Smooth muscle cell (in vitro differentiated cells): ENCODE results near the gene CHI3L1. TPM values are rescaled to one million over a fixed set of nuclear protein-coding genes. Genes with fewer than 3 reads are reported as not detected.

ENCODE experiments used
- DNase-seq: peaks from one replicate; lab custom pipeline; 2025; ENCODE audit not compliant: unreplicated experiment; lab: John Stamatoyannopoulos, UW
- H2AFZ ChIP-seq: fragments of 200-600 bp; sonication (generic); 2 replicates; pipeline ENCODE4 v1.6.0; 2016; ENCODE audit warnings: antibody characterized with exemption, low read depth, mild to moderate bottlenecking
- H3F3A ChIP-seq: fragments of 200-600 bp; sonication (generic); 2 replicates; pipeline ENCODE4 v1.6.0; 2017; ENCODE audit warnings: antibody characterized with exemption, low read depth
- H3K27ac ChIP-seq: fragments of 200-600 bp; sonication (generic); 2 replicates; pipeline ENCODE4 v1.5.1; 2016; ENCODE audit warnings: low read depth, mild to moderate bottlenecking
- H3K27me3 ChIP-seq: fragments of 200-600 bp; sonication (generic); 2 replicates; pipeline ENCODE4 v1.6.1; 2016; ENCODE audit warnings: low read depth, mild to moderate bottlenecking
- H3K36me3 ChIP-seq: fragments of 200-600 bp; sonication (generic); 2 replicates; pipeline ENCODE4 v1.5.1; 2016; ENCODE audit warnings: low read depth
- H3K4me1 ChIP-seq: fragments of 200-600 bp; sonication (generic); 2 replicates; pipeline ENCODE4 v1.5.1; 2016; ENCODE audit warnings: low read depth
- H3K4me2 ChIP-seq: fragments of 200-600 bp; sonication (generic); 2 replicates; pipeline ENCODE4 v1.6.0; 2016; ENCODE audit warnings: mild to moderate bottlenecking
- H3K4me3 ChIP-seq: fragments of 200-600 bp; sonication (generic); 2 replicates; pipeline ENCODE4 v1.5.1; 2016; ENCODE audit warnings: mild to moderate bottlenecking
- H3K79me2 ChIP-seq: fragments of 200-600 bp; sonication (generic); 2 replicates; pipeline ENCODE4 v1.6.0; 2016; ENCODE audit warnings: low read depth, mild to moderate bottlenecking
- H3K9ac ChIP-seq: fragments of 200-600 bp; sonication (generic); 2 replicates; pipeline ENCODE4 v1.6.0; 2016; ENCODE audit warnings: low read depth
- H3K9me3 ChIP-seq: fragments of 200-600 bp; sonication (generic); replicated peaks from 2 replicates; pipeline ENCODE4 v1.5.1; 2016; ENCODE audit warnings: low read depth
- H4K20me1 ChIP-seq: fragments of 200-600 bp; sonication (generic); 2 replicates; pipeline ENCODE4 v1.6.0; 2016; ENCODE audit warnings: low read depth
- CTCF ChIP-seq: fragments of 200-600 bp; sonication (generic); IDR thresholded peaks from 2 replicates; pipeline ENCODE4 v1.5.1; 2017; ENCODE audit warnings: borderline replicate concordance, mild to moderate bottlenecking, antibody characterized with exemption; ENCODE audit not compliant: insufficient read depth, poor library complexity, severe bottlenecking
- WGBS: methylation state at CpG from one replicate; pipeline ENCODE4 v1.1.7; 2016; ENCODE audit warnings: low lambda C conversion rate; 5-methylcytosine and 5-hydroxymethylcytosine counted together
- polyA plus RNA-seq: library from polyadenylated mRNA; unstranded; fragments of >200 nt; fragmentation: Nextera tagmentation; extraction: Ambion mirVana; gene quantifications from 2 replicates; pipeline ENCODE4 v1.2.1, GENCODE V29; 2016
- total RNA-seq: library from RNA; depleted of rRNA; stranded (reverse); fragments of >200 nt; gene quantifications from 2 replicates; pipeline ENCODE4 v1.2.3, GENCODE V29; 2014

The CHI3L1 gene
- total and polyA plus RNA-seq, 2 experiments from 2014 or later = 45.4 to 53.6 TPM

GRCh38 chr1:203130358-203130985 lies 56.0 kb downstream of the CHI3L1 start:
- no peaks in the 10 kb centered on the region for H3K27me3 ChIP-seq
- H3K4me1 ChIP-seq = peaks cover 38% of the 10 kb centered on the region
- no peak for DNase-seq
- peak overlapping the region; percentile 99 for H3K4me2 ChIP-seq
- H3K79me2 ChIP-seq = peaks cover 6% of the 10 kb centered on the region
- no peak overlapping the region for H2AFZ ChIP-seq
- no peak overlapping the region for H3K27ac ChIP-seq
- no peak overlapping the region for H3K4me3 ChIP-seq
- peaks cover 5% of the 10 kb centered on the region for H3F3A ChIP-seq
- WGBS = 84% methylated on average over 3 of the region's 3 CpGs
- H4K20me1 ChIP-seq = peaks cover 26% of the 10 kb centered on the region
- H3K9ac ChIP-seq = no peak overlapping the region
- no peaks in the 10 kb centered on the region for H3K36me3 ChIP-seq
- TF ChIP-seq CTCF = no peak
- no peaks in the 10 kb centered on the region for H3K9me3 ChIP-seq

- no peaks in the 10 kb centered on the region for H3K9me3 ChIP-seq
- no peak overlapping the region for H3K27ac ChIP-seq
- WGBS = 89% methylated on average over 7 of the region's 7 CpGs
- no peak overlapping the region for H3K9ac ChIP-seq
- peaks cover 5% of the 10 kb centered on the region for H3F3A ChIP-seq
- no peaks in the 10 kb centered on the region for H3K27me3 ChIP-seq
- H3K4me1 ChIP-seq = peaks cover 38% of the 10 kb centered on the region
- H3K4me3 ChIP-seq = no peak overlapping the region
- H3K79me2 ChIP-seq = no peaks in the 10 kb centered on the region
- DNase-seq = no peak
- H2AFZ ChIP-seq = no peak overlapping the region
- peak overlapping the region; percentile 99 for H3K4me2 ChIP-seq
- no peak for TF ChIP-seq CTCF
- H3K36me3 ChIP-seq = no peaks in the 10 kb centered on the region
- H4K20me1 ChIP-seq = peaks cover 26% of the 10 kb centered on the region
Observed at GRCh38 chr1:203129501-203130231, 56.8 kb downstream of the CHI3L1 start.

Other genes starting within 250 kb of the CHI3L1 start
- gene ADIPOR1, start 228.4 kb downstream of the CHI3L1 start, total RNA-seq = 132 TPM in 2 replicates
- 146 and 150 TPM in 2 replicates for gene ADIPOR1, start 228.4 kb downstream of the CHI3L1 start, polyA plus RNA-seq
- 35.1 and 37.5 TPM in 2 replicates for gene CYB5R1, start 219.4 kb downstream of the CHI3L1 start, total RNA-seq
- gene CYB5R1, start 219.4 kb downstream of the CHI3L1 start, polyA plus RNA-seq = 34.7 and 59.8 TPM in 2 replicates
- 55.0 and 68.6 TPM in 2 replicates for gene TMEM183A, start 179.3 kb downstream of the CHI3L1 start, total RNA-seq
- 54.9 and 60.4 TPM in 2 replicates for gene TMEM183A, start 179.3 kb downstream of the CHI3L1 start, polyA plus RNA-seq
- gene PPFIA4, start 160.2 kb downstream of the CHI3L1 start, total RNA-seq = 10.4 and 10.8 TPM in 2 replicates
- 6.5 and 9.0 TPM in 2 replicates for gene PPFIA4, start 160.2 kb downstream of the CHI3L1 start, polyA plus RNA-seq
- not detected in 2 replicates for gene MYOG, start 100.7 kb downstream of the CHI3L1 start, total RNA-seq
- 0.41 TPM in 1 of 2 replicates, not detected in the other for gene MYOG, start 100.7 kb downstream of the CHI3L1 start, polyA plus RNA-seq
- 7.7 and 16.0 TPM in 2 replicates for gene ADORA1, start 59.0 kb downstream of the CHI3L1 start, total RNA-seq
- 18.0 and 18.5 TPM in 2 replicates for gene ADORA1, start 59.0 kb downstream of the CHI3L1 start, polyA plus RNA-seq
- gene MYBPH, start 10.9 kb downstream of the CHI3L1 start, total RNA-seq = 0.67 TPM in 1 of 2 replicates, not detected in the other
- 0.51 and 1.7 TPM in 2 replicates for gene MYBPH, start 10.9 kb downstream of the CHI3L1 start, polyA plus RNA-seq
- gene CHIT1, start 43.0 kb upstream of the CHI3L1 start, total RNA-seq = 0.04 TPM in 1 of 2 replicates, not detected in the other
- gene CHIT1, start 43.0 kb upstream of the CHI3L1 start, polyA plus RNA-seq = not detected in 2 replicates
- 80.0 and 96.1 TPM in 2 replicates for gene BTG2, start 118.8 kb upstream of the CHI3L1 start, total RNA-seq
- 93.8 and 101 TPM in 2 replicates for gene BTG2, start 118.8 kb upstream of the CHI3L1 start, polyA plus RNA-seq
- 247 and 332 TPM in 2 replicates for gene FMOD, start 164.4 kb upstream of the CHI3L1 start, total RNA-seq
- 207 and 369 TPM in 2 replicates for gene FMOD, start 164.4 kb upstream of the CHI3L1 start, polyA plus RNA-seq